ELF-1 (cell line): ENCODE results near the gene NEFH.
"Not testable (repeated sequence)": the region's sequence is repeated elsewhere in the genome, so short reads cannot be mapped to it uniquely, and the experiment has no call there.

Source experiments
- DNase-seq: peaks from one replicate; pipeline ENCODE4 v3.0.0-alpha.2; 2016; ENCODE audit warnings: low read depth, low spot score

Gene NEFH, protein sequence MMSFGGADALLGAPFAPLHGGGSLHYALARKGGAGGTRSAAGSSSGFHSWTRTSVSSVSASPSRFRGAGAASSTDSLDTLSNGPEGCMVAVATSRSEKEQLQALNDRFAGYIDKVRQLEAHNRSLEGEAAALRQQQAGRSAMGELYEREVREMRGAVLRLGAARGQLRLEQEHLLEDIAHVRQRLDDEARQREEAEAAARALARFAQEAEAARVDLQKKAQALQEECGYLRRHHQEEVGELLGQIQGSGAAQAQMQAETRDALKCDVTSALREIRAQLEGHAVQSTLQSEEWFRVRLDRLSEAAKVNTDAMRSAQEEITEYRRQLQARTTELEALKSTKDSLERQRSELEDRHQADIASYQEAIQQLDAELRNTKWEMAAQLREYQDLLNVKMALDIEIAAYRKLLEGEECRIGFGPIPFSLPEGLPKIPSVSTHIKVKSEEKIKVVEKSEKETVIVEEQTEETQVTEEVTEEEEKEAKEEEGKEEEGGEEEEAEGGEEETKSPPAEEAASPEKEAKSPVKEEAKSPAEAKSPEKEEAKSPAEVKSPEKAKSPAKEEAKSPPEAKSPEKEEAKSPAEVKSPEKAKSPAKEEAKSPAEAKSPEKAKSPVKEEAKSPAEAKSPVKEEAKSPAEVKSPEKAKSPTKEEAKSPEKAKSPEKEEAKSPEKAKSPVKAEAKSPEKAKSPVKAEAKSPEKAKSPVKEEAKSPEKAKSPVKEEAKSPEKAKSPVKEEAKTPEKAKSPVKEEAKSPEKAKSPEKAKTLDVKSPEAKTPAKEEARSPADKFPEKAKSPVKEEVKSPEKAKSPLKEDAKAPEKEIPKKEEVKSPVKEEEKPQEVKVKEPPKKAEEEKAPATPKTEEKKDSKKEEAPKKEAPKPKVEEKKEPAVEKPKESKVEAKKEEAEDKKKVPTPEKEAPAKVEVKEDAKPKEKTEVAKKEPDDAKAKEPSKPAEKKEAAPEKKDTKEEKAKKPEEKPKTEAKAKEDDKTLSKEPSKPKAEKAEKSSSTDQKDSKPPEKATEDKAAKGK

DNA sequence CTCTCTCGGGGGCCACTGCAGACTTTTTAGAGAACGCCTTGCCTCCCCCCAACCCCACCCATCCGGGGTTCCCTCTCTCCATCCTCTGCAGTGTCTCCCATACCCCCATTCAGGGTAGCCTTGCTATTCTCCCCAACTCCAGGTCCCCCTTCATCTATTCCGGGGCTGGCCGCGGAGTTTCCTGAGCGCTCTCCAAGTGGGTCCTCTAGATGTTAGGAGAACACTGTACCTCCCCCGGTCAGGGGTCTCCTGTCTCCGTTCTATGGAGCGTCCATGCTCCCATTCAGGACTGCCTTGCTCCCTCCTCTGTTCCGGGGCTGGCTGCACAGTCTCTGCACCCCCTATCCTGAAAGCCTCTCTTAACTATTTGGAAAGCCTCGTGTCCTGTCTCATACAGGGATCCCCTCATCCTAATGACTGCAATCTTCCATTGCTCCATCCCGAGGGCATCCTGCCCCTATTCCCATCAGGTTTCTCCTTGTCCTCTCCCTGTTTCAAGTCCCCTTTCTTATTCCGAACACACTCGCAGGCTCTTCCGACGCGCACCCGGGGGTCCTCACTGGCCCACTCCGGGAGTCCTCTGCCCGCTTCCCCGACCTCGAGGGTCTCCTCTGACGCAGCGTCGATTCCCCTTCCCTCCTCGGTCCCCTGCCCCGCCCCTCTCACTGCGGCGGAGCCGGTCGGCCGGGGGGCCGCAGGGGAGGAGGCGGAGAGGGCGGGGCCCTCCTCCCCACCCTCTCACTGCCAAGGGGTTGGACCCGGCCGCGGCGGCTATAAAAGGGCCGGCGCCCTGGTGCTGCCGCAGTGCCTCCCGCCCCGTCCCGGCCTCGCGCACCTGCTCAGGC lies at the start of gene NEFH:
Gene NEFH (plus strand): TSS at position 802 of the 845 bp plus-strand sequence. CDS start 45 bp downstream, outside the sequence.
- peak; percentile 79 for DNase-seq

DNA sequence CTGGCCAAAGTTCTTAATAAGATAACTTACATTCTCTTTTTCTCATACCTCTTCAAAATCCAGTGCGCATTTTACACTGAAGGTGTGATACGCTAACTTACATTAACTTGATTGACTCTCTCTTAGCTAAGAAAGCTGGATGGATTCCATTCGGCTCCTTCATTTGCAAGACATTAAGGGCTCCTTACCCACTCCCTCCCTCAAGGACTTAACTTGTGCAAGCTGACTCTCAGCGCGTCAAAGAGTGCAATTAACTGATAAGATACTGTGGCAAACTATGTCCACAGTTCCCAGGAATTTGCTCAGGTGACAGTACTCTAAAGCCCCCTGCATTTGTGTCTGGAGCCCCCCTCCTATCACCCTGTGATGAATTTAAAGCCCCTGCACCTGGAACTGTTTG lies 48.0 kb upstream of the NEFH start:
- DNase-seq: peak; percentile 57

DNA sequence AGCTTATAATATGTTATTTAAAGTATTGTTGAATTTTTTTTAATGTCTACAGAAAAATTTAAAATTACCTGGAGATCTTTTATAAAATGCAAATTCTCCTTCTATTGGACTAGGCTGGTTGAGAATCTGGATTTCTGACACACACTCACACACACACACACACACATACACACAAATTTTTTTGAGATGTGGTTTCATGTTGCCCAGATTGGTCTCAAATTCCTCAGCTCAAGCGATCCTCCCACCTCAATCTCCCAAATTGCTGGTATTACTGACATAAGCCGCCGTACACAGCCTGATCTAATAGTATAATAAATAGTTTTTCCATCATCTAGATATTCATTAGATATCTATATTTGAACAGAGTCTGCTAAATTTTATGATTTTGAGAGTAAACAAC lies 46.2 kb upstream of the NEFH start:
- DNase-seq: no peak

DNA sequence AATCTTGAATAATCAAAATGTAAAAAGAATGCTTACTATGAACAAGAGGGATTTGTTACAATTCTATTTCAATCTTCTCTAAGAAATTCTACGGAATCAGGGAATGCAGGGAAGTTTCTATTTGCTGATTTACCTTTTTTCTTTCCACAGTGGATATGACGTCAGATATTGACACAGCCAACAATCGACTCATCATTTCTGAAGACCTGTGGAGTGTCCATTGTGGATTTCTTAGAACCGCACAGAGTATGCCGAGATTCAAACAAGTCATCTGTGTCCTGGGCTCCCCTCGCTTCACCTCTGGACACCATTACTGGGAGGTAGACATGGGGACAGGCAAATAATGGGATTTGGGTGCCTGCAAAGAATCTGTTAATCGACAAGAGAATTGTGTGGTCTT lies 45.7 kb upstream of the NEFH start:
- DNase-seq: no peak

DNA sequence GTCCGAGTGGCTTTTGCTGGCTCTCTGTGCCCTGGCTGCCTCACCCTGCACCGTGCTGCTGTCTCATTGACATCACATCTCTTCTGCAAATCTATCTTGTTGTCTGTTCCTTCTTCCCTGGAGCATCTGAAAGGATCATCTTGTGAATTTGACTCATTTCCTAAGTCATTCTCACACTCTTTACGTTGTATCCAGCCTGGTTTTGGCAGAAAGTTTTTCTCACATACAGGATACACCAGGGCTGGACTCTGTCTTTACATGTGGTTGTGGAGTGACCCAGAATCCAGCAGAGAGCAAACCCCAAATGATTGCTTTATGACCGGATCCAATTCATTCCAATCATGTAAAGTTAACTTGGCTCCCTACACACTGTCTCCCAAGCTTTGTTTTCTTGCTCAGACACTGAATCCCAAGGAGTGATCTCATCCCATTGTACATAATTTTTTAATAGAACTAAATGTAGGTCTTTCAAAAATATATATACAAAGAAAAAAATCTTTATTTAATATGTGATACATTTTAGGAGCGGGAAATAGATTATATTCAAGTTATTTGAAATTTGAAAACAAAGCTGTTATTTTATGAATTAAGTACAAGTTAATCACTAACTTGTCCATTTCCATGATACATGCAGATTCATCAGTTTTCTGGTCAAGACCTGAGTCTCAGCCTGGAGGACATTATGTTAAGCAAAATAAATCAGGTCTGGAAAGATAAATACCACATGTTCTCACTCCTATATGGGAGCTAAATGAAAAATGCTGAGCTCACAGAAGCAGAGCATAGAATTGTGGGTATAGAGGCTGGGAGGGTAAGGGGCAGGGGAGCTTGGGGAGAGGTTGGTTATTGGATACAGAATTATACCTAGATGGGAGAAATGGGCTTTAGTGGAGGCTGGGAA lies 44.5 kb upstream of the NEFH start:
- no peak for DNase-seq

DNA sequence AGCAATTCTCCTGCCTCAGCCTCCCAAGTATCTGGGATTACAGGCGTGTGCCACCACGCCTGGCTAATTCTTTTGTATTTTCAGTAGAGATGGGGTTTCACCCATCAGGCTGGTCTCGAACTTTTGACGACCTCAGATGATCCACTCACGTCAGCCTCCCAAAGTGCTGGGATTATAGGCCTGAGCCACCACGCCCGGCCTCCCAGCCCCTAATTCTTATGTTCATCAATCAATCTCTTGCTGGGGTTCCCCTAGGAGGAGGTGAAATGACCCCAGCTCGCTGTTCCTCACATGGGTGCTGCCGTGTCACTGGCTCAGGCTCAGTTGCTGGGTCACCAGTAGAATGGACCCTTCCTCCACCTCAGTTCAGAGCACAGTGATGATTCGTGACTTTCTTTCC lies 41.7 kb upstream of the NEFH start, which contains the start of gene RFPL1:
Gene RFPL1 (plus strand): TSS at position 301 of the 400 bp plus-strand sequence.
- not testable (repeated sequence) for DNase-seq

DNA sequence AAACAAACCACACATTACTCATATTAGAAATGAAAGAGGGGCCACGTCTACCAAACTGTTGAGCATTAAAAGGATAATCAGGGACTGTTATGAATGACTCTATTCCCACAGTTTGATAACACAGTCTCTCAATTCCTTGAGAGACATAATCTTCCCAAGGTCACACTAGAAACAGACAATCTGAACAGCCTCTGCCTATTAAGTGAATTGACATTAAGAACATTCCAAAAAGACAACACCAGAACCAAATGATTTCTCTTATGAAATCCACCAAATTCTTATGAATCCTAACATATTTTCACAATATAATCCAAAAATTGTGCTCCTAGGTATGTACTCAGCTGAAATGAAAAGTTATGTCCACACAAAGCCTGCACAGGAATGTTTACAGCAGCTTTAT lies 37.0 kb upstream of the NEFH start:
- no peak for DNase-seq

DNA sequence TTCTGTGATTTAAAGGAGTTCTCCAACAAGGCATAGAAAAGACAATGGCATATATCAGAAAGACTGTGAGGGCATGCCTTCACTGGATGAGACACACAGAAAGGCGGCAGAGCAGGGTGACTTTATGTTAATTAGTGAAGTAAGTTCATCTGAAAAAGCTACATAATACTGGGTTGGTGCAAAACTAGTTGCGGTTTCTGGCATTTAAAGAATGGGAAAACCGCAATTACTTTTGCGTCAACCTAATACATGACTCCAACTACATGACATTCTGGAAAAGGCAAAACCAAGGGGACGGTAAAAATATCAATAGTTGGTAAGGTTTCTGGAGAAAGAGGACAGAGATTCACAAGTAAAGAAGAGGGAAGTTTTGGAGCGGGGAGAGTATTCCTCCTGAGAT lies 36.6 kb upstream of the NEFH start:
- DNase-seq: no peak

DNA sequence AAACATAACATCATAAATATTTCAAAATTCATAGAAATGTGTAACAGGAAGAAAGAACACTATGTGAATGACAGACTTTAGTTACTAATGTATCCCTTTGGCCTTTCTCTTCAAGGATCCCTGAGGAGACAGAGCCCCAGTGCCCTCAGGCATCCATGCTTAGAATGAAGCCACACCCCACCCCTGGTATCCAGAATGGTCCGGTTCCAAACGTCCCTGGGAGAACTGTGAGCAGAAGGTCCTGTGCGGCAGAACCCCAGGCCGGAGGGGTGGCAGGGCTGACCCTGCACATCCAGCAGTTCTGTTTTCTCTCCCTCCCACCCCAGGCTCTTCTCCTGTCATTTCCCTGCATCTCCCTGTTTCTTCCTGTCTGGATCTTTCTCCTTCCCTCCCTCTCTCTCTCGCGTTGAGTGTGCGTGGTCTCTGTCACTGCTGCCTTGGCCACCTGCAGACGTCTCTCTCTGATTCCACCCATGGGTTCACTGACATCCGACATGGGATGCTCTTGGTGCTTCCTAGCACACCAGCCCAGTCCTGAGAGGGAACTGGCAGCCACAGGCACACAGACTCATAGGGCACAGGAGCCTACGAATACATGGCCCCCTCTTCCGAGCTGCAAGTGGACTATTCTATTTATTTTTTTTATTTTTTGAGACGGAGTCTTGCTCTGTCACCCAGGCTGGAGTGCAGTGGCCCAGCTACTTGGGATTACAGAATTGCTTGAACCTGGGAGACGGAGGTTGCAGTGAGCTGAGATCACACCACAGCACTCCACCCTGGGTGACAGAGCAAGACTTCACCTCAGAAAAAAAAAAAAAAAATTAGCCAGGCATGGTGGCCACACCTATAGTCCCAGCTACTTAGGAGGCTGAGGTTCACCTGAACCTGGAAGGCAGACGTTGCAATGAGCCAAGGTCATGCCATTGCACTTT lies 35.9 kb upstream of the NEFH start:
- DNase-seq: peak; percentile 65

DNA sequence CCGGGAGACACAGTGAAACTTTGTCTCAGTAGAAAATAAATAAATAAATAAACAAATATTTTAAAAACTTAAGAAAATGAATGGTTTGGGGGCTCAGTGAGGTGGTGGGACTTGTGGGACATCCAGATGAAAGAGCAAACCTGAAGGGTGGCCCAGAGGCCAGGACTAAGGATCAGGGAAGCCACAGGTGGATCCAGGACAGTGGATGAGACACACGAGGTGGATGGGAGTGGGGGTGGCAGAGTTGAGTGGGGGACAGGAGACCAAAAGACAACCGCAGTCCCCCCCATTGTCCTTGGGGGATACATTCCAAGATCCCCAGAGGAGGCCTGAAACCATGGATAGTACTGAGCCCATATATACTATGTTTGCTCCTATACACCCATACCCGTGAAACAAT lies 34.5 kb upstream of the NEFH start:
- DNase-seq: no peak

DNA sequence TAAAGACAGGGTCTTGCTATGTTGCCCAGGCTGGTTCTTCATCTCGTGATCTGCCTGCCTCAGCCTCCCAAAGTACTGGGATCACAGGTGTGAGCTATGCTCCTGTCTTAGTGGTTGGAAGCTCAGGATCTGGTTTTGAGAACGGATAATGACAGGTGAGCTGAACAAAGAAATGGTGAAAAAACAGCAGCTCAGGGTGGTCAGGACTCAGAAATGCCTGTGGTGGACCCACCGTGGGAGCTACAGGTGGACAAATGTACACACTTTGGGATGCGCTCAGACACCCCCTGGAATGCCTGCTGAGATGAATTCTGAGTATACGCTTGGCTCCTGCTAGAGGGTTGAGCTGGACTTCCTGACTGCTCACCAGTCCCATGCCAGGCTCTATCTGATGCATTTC lies 32.1 kb upstream of the NEFH start:
- no peak for DNase-seq

DNA sequence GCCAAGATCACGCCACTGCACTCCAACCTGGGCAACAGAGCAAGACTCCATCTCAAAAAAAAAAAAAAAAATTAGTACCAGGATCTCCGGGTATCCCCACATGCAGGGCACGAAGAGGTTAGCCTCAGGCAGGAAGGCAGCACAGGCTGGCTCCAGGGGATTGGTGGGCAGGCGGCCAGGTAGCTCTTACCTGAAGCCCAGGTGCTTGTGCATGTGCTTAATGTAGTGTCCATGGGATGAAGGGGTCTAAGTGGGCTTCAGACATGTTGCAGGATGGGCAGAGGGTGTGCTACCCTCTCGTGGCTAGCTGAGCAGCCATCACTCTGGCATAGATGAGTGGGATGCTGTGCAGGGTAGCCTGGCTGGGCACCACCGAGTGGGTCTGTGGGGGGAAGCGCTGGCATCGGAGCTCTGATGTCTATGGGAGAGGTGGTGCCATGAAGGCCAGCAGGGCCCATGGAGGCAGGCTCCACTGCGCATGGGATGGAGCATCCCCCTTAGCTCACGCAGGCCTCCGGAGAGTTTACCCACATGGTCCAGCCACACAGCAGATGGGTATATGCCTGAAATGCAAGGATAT lies 30.6 kb upstream of the NEFH start:
- no peak for DNase-seq

DNA sequence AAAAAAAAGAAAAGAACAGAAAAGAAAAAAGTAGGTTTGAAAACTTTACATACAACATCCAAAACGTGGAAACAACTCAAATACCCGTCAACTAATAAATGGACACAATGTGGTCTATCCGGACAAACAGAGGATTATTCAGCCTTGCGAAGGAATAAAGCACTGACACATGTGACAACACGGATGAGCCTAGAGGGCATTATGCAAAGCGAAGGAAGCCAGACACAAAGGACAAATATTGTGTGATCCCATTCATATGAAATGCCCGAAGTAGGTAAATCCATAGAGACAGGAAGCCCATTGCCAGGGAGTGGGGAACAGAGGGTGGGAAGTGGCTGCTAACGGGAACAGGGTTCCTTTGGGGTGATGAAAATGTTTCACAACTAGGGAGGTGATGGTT lies 29.8 kb upstream of the NEFH start:
- DNase-seq: no peak

DNA sequence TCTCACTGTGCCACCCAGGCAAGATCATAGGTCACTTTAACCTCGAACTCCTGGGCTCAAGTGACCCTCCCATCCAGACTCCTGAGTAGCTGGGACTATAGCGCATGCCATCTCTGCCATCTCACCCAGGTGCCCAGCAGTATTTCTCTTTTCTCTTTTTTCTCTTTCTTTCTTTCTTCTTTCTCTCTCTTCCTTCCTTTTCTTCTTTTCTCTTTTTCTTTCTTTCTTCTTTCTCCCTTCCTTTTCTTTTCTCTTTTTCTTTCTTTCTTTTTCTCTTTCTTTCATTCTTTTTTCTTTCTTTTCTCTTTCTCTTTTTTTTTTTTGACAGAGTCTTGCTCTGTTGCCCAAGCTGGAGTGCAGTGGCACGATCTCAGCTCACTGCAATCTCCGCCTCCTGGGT lies 28.2 kb upstream of the NEFH start:
- DNase-seq: no peak

DNA sequence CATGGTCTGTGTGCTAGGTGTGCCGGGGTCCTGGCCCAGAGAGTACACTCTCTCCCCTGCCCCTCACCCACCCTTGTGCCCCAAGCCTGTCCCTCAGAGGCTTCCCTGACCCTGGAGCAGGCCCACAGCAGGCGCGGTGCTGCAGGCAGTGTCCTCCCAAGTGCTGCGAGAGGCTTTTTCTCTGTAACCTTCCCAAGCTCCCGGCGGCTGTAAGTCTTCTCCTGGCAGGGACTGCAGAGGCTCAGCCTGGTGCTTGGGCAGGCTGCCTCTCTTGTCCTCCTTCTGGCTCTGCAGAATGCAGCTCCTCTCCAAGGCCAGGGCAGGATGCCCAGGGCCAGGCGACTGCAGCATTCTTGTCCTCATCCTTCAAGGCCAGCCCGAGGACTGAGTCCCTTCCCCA lies 25.7 kb upstream of the NEFH start:
- no peak for DNase-seq

DNA sequence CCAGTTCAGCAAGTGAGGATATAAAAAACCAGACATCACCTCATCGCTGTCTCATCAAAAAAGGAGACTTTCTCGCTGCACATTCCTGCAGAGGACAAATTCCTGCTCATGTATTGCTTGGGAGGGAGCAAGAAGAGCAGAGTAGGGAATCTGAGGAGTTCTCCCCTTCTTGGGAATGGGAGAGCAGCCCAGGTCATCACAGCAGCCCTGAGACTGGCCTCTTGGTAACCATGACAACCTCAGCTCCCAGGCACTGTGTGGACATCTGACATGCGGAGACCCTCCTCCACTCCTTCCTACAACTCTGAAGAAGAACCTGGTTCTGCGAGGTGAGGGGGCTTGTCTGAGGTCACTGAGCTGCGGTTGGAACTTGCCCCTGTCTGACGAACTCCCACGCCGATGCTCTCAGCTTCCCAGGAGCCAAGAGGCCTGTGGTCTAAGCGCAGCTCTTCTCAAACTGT lies 23.8 kb upstream of the NEFH start:
- peak; percentile 44 for DNase-seq

DNA sequence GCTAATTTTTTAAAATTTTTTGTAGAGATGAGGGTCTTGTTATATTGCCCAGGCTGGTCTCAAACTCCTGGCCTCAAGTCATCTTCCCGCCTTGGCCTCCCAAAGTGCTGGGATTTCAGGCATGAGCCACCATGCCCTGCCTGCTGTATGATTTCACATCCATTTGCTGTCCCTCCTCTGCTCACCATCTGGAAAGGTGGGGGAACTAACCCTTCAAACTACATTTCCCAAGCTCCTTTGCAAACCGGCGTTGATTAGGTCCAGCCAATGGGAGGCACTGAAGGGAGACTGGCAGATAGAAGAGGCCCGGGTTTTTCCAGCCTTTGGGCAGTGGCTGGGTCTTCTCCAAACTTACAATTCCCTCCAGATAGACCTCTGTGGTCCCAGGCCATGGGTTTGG lies 22.3 kb upstream of the NEFH start:
- DNase-seq: peak; percentile 77

DNA sequence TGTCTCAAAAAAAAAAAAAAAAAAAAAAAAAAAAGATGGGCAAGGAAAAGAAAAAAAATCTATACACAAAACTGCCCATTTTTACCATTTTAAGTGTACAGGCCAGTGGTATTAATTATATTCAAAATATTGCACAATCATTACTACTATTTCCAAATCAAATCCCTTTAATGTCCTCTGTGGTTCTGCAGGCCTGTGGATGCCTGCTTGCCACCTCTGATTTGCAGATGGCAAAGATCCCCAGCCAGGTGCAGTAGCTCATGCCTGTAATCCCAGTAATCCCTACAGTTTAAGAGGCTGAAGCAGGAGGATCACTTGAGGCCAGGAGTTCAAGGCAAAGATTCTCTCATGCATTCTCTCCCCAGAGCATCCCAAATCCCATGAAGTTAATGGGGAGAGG lies 21.5 kb upstream of the NEFH start:
- no peak for DNase-seq

DNA sequence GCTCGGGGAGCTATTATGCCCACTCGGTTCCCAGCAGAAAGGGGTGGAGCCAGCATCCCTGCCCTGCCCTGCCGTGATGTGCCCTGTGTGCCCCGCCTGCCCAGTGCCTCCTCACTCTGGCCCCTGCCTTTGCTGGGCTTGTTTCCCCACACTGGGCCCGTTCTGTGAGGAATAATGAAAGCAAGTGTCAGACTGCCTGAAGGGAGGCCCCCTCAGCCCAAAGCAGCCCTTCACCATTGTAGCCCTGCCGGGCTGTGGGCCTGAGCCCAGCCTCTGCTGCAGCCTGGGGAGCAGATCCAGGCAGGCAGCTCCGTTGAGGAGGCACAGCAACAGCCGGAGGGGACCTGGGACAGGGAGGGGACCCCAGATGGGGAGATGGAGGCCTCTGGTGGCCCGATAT lies 20.2 kb upstream of the NEFH start:
- DNase-seq: no peak
